Endothelial cell of umbilical vein (primary cell): ENCODE results near the gene PRPS1. TPM values are rescaled to one million over a fixed set of nuclear protein-coding genes. Genes with fewer than 3 reads are reported as not detected.

ENCODE experiments used
- BruUV-seq: library from RNA; stranded (reverse); fragments of 400-500 nt; replicated peaks from 2 replicates; lab custom pipeline; 2021; lab: Mats Ljungman, UMichigan
- CTCF ChIA-PET: fragments of 300-600, 350-600 bp; sonication (Branson Sonifier 250); formaldehyde crosslinking; loops from one replicate; lab custom pipeline; 2021; ENCODE audit warnings: antibody characterized with exemption, inconsistent platforms; lab: Charles Lee
- POLR2A ChIA-PET: fragments of 300-600, 350-600 bp; sonication (Branson Sonifier 250); formaldehyde crosslinking; loops from one replicate; lab custom pipeline; 2021; ENCODE audit warnings: antibody characterized with exemption, inconsistent platforms; lab: Charles Lee
- DNase-seq: peaks from one replicate; pipeline ENCODE4 v3.0.0-alpha.2; 2011; ENCODE audit warnings: low read depth, low spot score
- FAIRE-seq: peaks from 2 replicates; lab custom pipeline; 2011; peaks lifted over from hg19 to GRCh38; lab: Jason Lieb, UNC
- H2AFZ ChIP-seq: 2 replicates; pipeline ENCODE4 v1.6.0; 2012; ENCODE audit warnings: low read depth, low read length, control low read depth, inconsistent platforms
- H3K27ac ChIP-seq: 2 replicates; pipeline ENCODE4 v1.5.1; 2011; ENCODE audit warnings: low read depth, mild to moderate bottlenecking, control low read depth, low read length, moderate library complexity; ENCODE audit not compliant: insufficient read depth
- H3K27me3 ChIP-seq, 2 experiments: 2 replicates each; pipeline versions ENCODE4 v1.6.0 to v1.6.1; 2011; ENCODE audit warnings: low read length in 2 of 2, mixed read lengths in 1 of 2; ENCODE audit not compliant: control insufficient read depth in 2 of 2, insufficient read depth in 2 of 2
- H3K36me3 ChIP-seq, 2 experiments: 2 replicates in 1 of 2; 3 replicates in 1 of 2; pipeline ENCODE4 v1.5.1; 2011; ENCODE audit warnings: low read length in 2 of 2, mild to moderate bottlenecking in 1 of 2, moderate library complexity in 1 of 2; ENCODE audit not compliant: control insufficient read depth in 2 of 2, insufficient read depth in 2 of 2; ENCODE audit errors: extremely low read depth in 1 of 2
- H3K4me1 ChIP-seq: 3 replicates; pipeline ENCODE4 v1.5.1; 2011; ENCODE audit warnings: mild to moderate bottlenecking, low read length; ENCODE audit not compliant: control insufficient read depth, insufficient read depth; ENCODE audit errors: extremely low read depth
- H3K4me2 ChIP-seq: 2 replicates; pipeline ENCODE4 v1.6.1; 2011; ENCODE audit warnings: low read length, control low read depth, mixed read lengths; ENCODE audit not compliant: insufficient read depth
- H3K4me3 ChIP-seq, 3 experiments: fragments of 200-600 bp in 1 of 3; sonication (generic), shearing (Covaris generic) in 1 of 3; replicated peaks in 1 of 3; 2 replicates each; pipeline ENCODE4 v1.5.1; 2011 to 2016; ENCODE audit warnings: control low read depth in 3 of 3, low read length in 3 of 3, mild to moderate bottlenecking in 2 of 3, inconsistent platforms in 1 of 3, low read depth in 1 of 3, moderate library complexity in 1 of 3; ENCODE audit not compliant: insufficient read depth in 1 of 3
- H3K79me2 ChIP-seq: 2 replicates; pipeline ENCODE4 v1.6.0; 2012; ENCODE audit warnings: low read length, inconsistent platforms; ENCODE audit not compliant: control insufficient read depth, insufficient read depth
- H3K9ac ChIP-seq: replicated peaks from 2 replicates; pipeline ENCODE3; 2011; ENCODE audit warnings: low read length, control low read depth; ENCODE audit not compliant: insufficient read depth; ENCODE audit errors: extremely low read depth
- H3K9me1 ChIP-seq: replicated peaks from 3 replicates; pipeline ENCODE4 v1.6.0; 2011; ENCODE audit warnings: mild to moderate bottlenecking, low read length; ENCODE audit not compliant: control insufficient read depth, insufficient read depth; ENCODE audit errors: extremely low read depth
- H3K9me3 ChIP-seq: replicated peaks from 2 replicates; pipeline ENCODE4 v1.5.1; 2012; ENCODE audit warnings: low read length, inconsistent platforms; ENCODE audit not compliant: control insufficient read depth, insufficient read depth
- H4K20me1 ChIP-seq: replicated peaks from 2 replicates; pipeline ENCODE3; 2011; ENCODE audit warnings: mild to moderate bottlenecking, low read length; ENCODE audit not compliant: control insufficient read depth, insufficient read depth; ENCODE audit errors: extremely low read depth
- FOS ChIP-seq: IDR thresholded peaks from 2 replicates; pipeline ENCODE4 v1.6.1; 2011; ENCODE audit warnings: mild to moderate bottlenecking, low read length, moderate library complexity, borderline replicate concordance; ENCODE audit not compliant: insufficient read depth
- GATA2 ChIP-seq: IDR thresholded peaks from 2 replicates; pipeline ENCODE4 v1.7.0; 2011; ENCODE audit warnings: low read depth, mild to moderate bottlenecking, moderate library complexity, mixed read lengths, low read length; ENCODE audit not compliant: insufficient read length, insufficient read depth
- MYC ChIP-seq: IDR thresholded peaks from one replicate; pipeline ENCODE4 v1.6.1; 2011; ENCODE audit warnings: mild to moderate bottlenecking, low read depth, low read length
- POLR2A ChIP-seq: IDR thresholded peaks from 2 replicates; pipeline ENCODE4 v1.6.1; 2012; ENCODE audit warnings: low read depth, mild to moderate bottlenecking, control low read depth, low read length
- POLR2AphosphoS5 ChIP-seq: IDR thresholded peaks from 2 replicates; pipeline ENCODE4 v1.6.1; 2012; ENCODE audit warnings: low read depth, mild to moderate bottlenecking, control low read depth, low read length, moderate library complexity; ENCODE audit not compliant: insufficient read depth
- dilution Hi-C: fragments of 300-500 bp; cut with MboI; formaldehyde crosslinking; loops from one replicate; pipeline ENCODE4 v1.15.0; 2019; ENCODE audit warnings: low sequenced_read_pairs; ENCODE audit not compliant: extremely low pct_ligation_motif_present
- intact Hi-C: fragments of 100-400 bp; cut with micrococcal nuclease; formaldehyde crosslinking; loops from one replicate; pipeline ENCODE4 v1.10.0; 2022
- polyA plus RNA-seq, 4 experiments: library from polyadenylated mRNA; depleted of rRNA in 3 of 4; stranded (reverse) in 3 of 4; unstranded in 1 of 4; fragments of >200 nt; gene quantifications; 2 replicates each; pipeline versions ENCODE4 v1.2.1 to v1.2.3, GENCODE V29; 2011 to 2012; ENCODE audit warnings: missing spikeins in 1 of 4
- total RNA-seq: library from RNA; stranded (reverse); gene quantifications from 2 replicates; pipeline ENCODE4 v1.2.3, GENCODE V29; 2021
- TF ChIP-seq, protein P1 (sequence below): IDR thresholded peaks from 2 replicates; pipeline ENCODE4 v1.6.1; 2011; ENCODE audit not compliant: insufficient read depth, insufficient read length
- TF ChIP-seq, protein P2 (sequence below), 2 donors: IDR thresholded peaks; 1 replicate in 1 of 2; 2 replicates in 1 of 2; pipeline ENCODE4 v1.5.1; 2011; ENCODE audit warnings: low read length in 2 of 2, mild to moderate bottlenecking in 2 of 2, moderate library complexity in 2 of 2, control low read depth in 1 of 2, inconsistent platforms in 1 of 2, low read depth in 1 of 2; ENCODE audit not compliant: insufficient read depth in 1 of 2; ENCODE audit errors: extremely low read depth in 1 of 2

Gene PRPS1
- total and polyA plus RNA-seq, 2 donors (not counting 3 experiments of a cell fraction or from before 2014, with no cell fraction given) = 30.9 to 36.8 TPM

DNA sequence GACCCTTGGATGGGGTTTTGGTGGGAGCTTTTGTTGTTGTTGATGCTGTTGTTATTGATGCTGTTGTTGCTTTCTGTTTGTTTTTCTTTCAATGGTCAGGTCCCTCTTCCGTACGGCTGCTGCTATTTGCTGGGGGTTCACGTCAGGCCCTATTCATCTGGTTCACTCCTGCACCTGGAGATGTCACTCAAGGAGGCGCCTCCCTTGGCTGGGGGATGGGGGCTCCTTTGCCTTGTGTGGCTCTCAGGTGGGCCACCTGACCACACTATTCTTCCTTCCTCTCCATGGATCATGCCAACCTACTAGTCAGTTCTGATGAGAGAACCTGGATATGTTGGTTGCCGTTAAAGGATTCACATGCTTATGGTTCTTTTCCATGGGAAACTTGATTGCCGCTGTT, 39.1 kb upstream of the PRPS1 start:
- H3K36me3 ChIP-seq = no peaks in the 10 kb centered on the region
- ChIA-PET CTCF (no interaction called here), POLR2A (no interaction called here)
- no peaks in the 10 kb centered on the region for H4K20me1 ChIP-seq
- no peaks in the 10 kb centered on the region for H3K79me2 ChIP-seq
- no peaks in the 10 kb centered on the region for H3K27me3 ChIP-seq
- no TSS peak for BruUV-seq
- TF ChIP-seq FOS (no peak), POLR2AphosphoS5 (no peak), GATA2 (no peak), MYC (no peak), POLR2A (no peak)
- TF ChIP-seq, protein P1, sequence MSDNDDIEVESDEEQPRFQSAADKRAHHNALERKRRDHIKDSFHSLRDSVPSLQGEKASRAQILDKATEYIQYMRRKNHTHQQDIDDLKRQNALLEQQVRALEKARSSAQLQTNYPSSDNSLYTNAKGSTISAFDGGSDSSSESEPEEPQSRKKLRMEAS = no peak
- TF ChIP-seq, protein P2, sequence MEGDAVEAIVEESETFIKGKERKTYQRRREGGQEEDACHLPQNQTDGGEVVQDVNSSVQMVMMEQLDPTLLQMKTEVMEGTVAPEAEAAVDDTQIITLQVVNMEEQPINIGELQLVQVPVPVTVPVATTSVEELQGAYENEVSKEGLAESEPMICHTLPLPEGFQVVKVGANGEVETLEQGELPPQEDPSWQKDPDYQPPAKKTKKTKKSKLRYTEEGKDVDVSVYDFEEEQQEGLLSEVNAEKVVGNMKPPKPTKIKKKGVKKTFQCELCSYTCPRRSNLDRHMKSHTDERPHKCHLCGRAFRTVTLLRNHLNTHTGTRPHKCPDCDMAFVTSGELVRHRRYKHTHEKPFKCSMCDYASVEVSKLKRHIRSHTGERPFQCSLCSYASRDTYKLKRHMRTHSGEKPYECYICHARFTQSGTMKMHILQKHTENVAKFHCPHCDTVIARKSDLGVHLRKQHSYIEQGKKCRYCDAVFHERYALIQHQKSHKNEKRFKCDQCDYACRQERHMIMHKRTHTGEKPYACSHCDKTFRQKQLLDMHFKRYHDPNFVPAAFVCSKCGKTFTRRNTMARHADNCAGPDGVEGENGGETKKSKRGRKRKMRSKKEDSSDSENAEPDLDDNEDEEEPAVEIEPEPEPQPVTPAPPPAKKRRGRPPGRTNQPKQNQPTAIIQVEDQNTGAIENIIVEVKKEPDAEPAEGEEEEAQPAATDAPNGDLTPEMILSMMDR (IDR thresholded peaks at IDR 0.05; ENCODE audit: extremely low read depth in 1 of 2, insufficient read depth in 1 of 2, low read depth in 1 of 2, low read length in 2 of 2) = no peak
- no peaks in the 10 kb centered on the region for H3K9me1 ChIP-seq
- H3K4me1 ChIP-seq = no peaks in the 10 kb centered on the region
- FAIRE-seq (no peak), DNase-seq (no peak)
- intact Hi-C loops (no loop called here), dilution Hi-C loops (no loop called here)
- no peak overlapping the region for H3K4me2 ChIP-seq
- H2AFZ ChIP-seq = no peak overlapping the region
- H3K27ac ChIP-seq = no peak overlapping the region
- no peaks in the 10 kb centered on the region for H3K9me3 ChIP-seq
- no peak overlapping the region for H3K9ac ChIP-seq
- H3K4me3 ChIP-seq = no peak overlapping the region
